Measurements from ENCODE around the gene C6orf120. TPM values are rescaled to one million over a fixed set of nuclear protein-coding genes. Genes with fewer than 3 reads are reported as not detected.

Gene C6orf120
- total and polyA plus RNA-seq, 9 of the 15 experiments (the other 6 are each of a cell fraction or from before 2014, with no cell fraction given), result 7.7 to 44.9 (median 34.8) TPM

GRCh38 chr6:169659820-169660610 lies 41.9 kb upstream of the C6orf120 start:
- peaks cover 65% of the 10 kb centered on the region for H3K36me3 ChIP-seq (ENCODE audit: control insufficient read depth, insufficient read depth, low read length)
- no peaks in the 10 kb centered on the region; a peak in 1 of 5 replicates for H3K4me1 ChIP-seq (replicated peaks in 1 of 2; ENCODE audit: control insufficient read depth in 2 of 2, insufficient read depth in 2 of 2, low read length in 2 of 2)
- H2AFZ ChIP-seq (ENCODE audit: low read depth, low read length), result no peak overlapping the region
- FAIRE-seq, result no peak
- CTCF ChIA-PET (ENCODE audit: low intra/inter-chr PET ratio), result no interaction called here
- no peak for ATAC-seq
- no peaks in the 10 kb centered on the region for H4K20me1 ChIP-seq (replicated peaks; ENCODE audit: control insufficient read depth, insufficient read depth, low read length)
- intact Hi-C loops (cut with micrococcal nuclease), result no loop called here
- DNase-seq (ENCODE audit: extremely low read depth in 1 of 4, low spot score in 3 of 4), result no peak
- H3K4me2 ChIP-seq (ENCODE audit: insufficient read depth, low read length), result no peak overlapping the region
- no peaks in the 10 kb centered on the region for H3K27me3 ChIP-seq (ENCODE audit: control insufficient read depth in 2 of 2, insufficient read depth in 2 of 2, low read length in 2 of 2)
- no peaks in the 10 kb centered on the region for H3K79me2 ChIP-seq (ENCODE audit: control insufficient read depth, insufficient read depth, low read length)
- in situ Hi-C loops (cut with MboI), result no loop called here
- POLR2A ChIA-PET, result interaction anchor here (1.9 kb wide), 1 partner anchor 11 kb away, joined by 5 read pairs; no protein-coding TSS in a partner anchor
- H3K4me3 ChIP-seq, result no peak overlapping the region
- no peak overlapping the region for H3K27ac ChIP-seq (ENCODE audit: extremely low read depth, low read depth, low read length)
- H3K9me3 ChIP-seq (replicated peaks; ENCODE audit: control insufficient read depth, insufficient read depth, low read depth, low read length), result no peaks in the 10 kb centered on the region
- peaks cover 4% of the 10 kb centered on the region for H3K9me1 ChIP-seq (ENCODE audit: control insufficient read depth, insufficient read depth, low read length)
- WGBS (ENCODE audit: insufficient coverage, low coverage, missing lambda C conversion rate), result 91% methylated on average over 14 of the region's 26 CpGs
- no TSS peak for BruUV-seq (replicated peaks)
- peak overlapping the region in 1 of 2 experiments; percentile 48; a peak in 1 of 4 replicates for H3K9ac ChIP-seq (ENCODE audit: insufficient read depth in 1 of 2, low read depth in 2 of 2, low read length in 2 of 2)
- TF ChIP-seq EHMT2 (IDR thresholded peaks at IDR 0.05) (no peak), LCOR (CRISPR knock-in tag; IDR thresholded peaks at IDR 0.05) (no peak), ZNF449 (CRISPR knock-in tag; IDR thresholded peaks at IDR 0.05) (no peak), ZNF134 (CRISPR knock-in tag; conservative IDR thresholded peaks at IDR 0.05) (no peak), RB1 (IDR thresholded peaks at IDR 0.05; ENCODE audit: low read depth) (no peak), SREBF1 (IDR thresholded peaks at IDR 0.05; ENCODE audit: borderline replicate concordance, low read depth, low read length) (no peak), ZNF311 (CRISPR knock-in tag; IDR thresholded peaks at IDR 0.05) (no peak), POLR2B (IDR thresholded peaks at IDR 0.05; ENCODE audit: low read depth, partially characterized antibody) (no peak), SIX5 (IDR thresholded peaks at IDR 0.05; ENCODE audit: borderline replicate concordance in 1 of 2, insufficient read depth in 1 of 2, low read depth in 1 of 2, low read length in 2 of 2) (no peak), ZNF407 (IDR thresholded peaks at IDR 0.05; ENCODE audit: low read depth) (no peak), NFIX (CRISPR knock-in tag; IDR thresholded peaks at IDR 0.05; ENCODE audit: low read depth) (no peak), ZNF263 (CRISPR knock-in tag; IDR thresholded peaks at IDR 0.05; ENCODE audit: borderline replicate concordance) (no peak), ZSCAN29 (IDR thresholded peaks at IDR 0.05) (no peak)

All from K562 (cell line).